Ishikawa (cell line): ENCODE results near the gene TSPAN11.

ENCODE experiments used
- CEBPB ChIP-seq: IDR thresholded peaks from 2 replicates; pipeline ENCODE4 v1.6.1; 2012
- CREB1 ChIP-seq: IDR thresholded peaks from 2 replicates; pipeline ENCODE4 v1.6.1; 2012; ENCODE audit warnings: low read depth
- EGR1 ChIP-seq: IDR thresholded peaks from 2 replicates; pipeline ENCODE4 v1.6.1; 2012
- EP300 ChIP-seq: IDR thresholded peaks from 2 replicates; pipeline ENCODE4 v1.6.1; 2012; ENCODE audit warnings: borderline replicate concordance
- FOXM1 ChIP-seq: IDR thresholded peaks from 2 replicates; pipeline ENCODE4 v1.6.1; 2012; ENCODE audit warnings: low read depth, borderline replicate concordance
- MAX ChIP-seq: IDR thresholded peaks from 2 replicates; pipeline ENCODE4 v1.6.1; 2012
- NFIC ChIP-seq: IDR thresholded peaks from 2 replicates; pipeline ENCODE4 v1.6.1; 2012
- RAD21 ChIP-seq: IDR thresholded peaks from 2 replicates; pipeline ENCODE4 v1.6.1; 2012; ENCODE audit warnings: low read depth
- REST ChIP-seq: IDR thresholded peaks from 2 replicates; pipeline ENCODE4 v1.6.1; 2012; ENCODE audit warnings: low read depth, mild to moderate bottlenecking
- TAF1 ChIP-seq: IDR thresholded peaks from 2 replicates; pipeline ENCODE4 v1.6.1; 2012; ENCODE audit warnings: low read depth, mild to moderate bottlenecking
- TCF12 ChIP-seq: IDR thresholded peaks from 2 replicates; pipeline ENCODE4 v1.6.1; 2012; ENCODE audit warnings: low read depth
- TEAD4 ChIP-seq: IDR thresholded peaks from 2 replicates; pipeline ENCODE4 v1.6.1; 2012
- USF1 ChIP-seq: IDR thresholded peaks from 2 replicates; pipeline ENCODE4 v1.6.1; 2012
- YY1 ChIP-seq: IDR thresholded peaks from 2 replicates; pipeline ENCODE4 v1.6.1; 2012; ENCODE audit warnings: low read depth
- ZBTB7A ChIP-seq: IDR thresholded peaks from 2 replicates; pipeline ENCODE4 v1.6.1; 2012; ENCODE audit warnings: low read depth

The TSPAN11 gene

GRCh38 chr12:30976206-30976605, 49.7 kb downstream of the TSPAN11 start:
- no peak for TF ChIP-seq RAD21
- TF ChIP-seq USF1: no peak
- no peak for TF ChIP-seq TAF1
- TF ChIP-seq TEAD4: no peak
- no peak for TF ChIP-seq REST
- no peak for TF ChIP-seq CREB1

- TF ChIP-seq RAD21 (no peak), CEBPB (no peak), YY1 (no peak), REST (no peak), FOXM1 (no peak), NFIC (no peak), MAX (no peak), ZBTB7A (no peak), TCF12 (no peak), EP300 (no peak), EGR1 (no peak), USF1 (no peak), TAF1 (no peak), CREB1 (no peak), TEAD4 (no peak)
Observed at GRCh38 chr12:30977124-30977523, 50.6 kb downstream of the TSPAN11 start.

- TF ChIP-seq TAF1 (no peak), CREB1 (no peak), TEAD4 (no peak), EGR1 (no peak), CEBPB (no peak), ZBTB7A (no peak), REST (no peak), NFIC (no peak), EP300 (no peak), YY1 (no peak), MAX (no peak), FOXM1 (no peak), TCF12 (no peak), RAD21 (no peak), USF1 (no peak)
Observed at GRCh38 chr12:30977537-30978349, 51.2 kb downstream of the TSPAN11 start.

GRCh38 chr12:30978639-30979038, 52.1 kb downstream of the TSPAN11 start:
- TF ChIP-seq TEAD4 (no peak), FOXM1 (no peak), NFIC (no peak), MAX (no peak), EP300 (no peak), CREB1 (no peak), ZBTB7A (no peak), USF1 (no peak), REST (no peak), TCF12 (no peak), TAF1 (no peak), YY1 (no peak), RAD21 (no peak), CEBPB (no peak), EGR1 (no peak)
